ENCODE data around the gene BDH1. TPM values are rescaled to one million over a fixed set of nuclear protein-coding genes. Genes with fewer than 3 reads are reported as not detected.

BDH1 gene
- polyA plus RNA-seq, 1 experiment, result 6.5 TPM

DNA sequence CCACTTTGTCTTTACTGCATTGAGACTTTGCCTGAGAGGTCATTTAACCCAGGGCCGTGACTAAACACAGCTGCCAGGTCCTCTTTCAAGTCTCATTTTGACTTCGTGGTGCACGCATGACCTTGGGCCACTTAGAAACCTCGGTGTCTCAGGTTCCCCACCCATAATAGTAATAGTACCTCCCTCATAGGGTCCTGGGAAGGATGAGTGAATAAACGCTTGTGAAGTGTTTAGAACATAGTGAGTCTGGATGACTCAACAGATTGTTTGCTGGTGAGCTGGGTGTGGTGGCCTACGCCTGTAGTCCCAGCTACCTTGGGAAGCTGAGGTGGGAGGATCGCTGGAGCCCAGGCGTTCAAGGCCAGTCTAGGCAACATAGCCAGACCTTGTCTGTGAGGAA lies 56.3 kb downstream of the BDH1 start:
- ChIA-PET CTCF (interaction anchor here (1.7 to 3.1 kb wide), 2 partner anchors 10 to 243 kb away, joined by 13 to 14 read pairs; no protein-coding TSS in a partner anchor), POLR2A (no interaction called here)
- TF ChIP-seq, protein P1, sequence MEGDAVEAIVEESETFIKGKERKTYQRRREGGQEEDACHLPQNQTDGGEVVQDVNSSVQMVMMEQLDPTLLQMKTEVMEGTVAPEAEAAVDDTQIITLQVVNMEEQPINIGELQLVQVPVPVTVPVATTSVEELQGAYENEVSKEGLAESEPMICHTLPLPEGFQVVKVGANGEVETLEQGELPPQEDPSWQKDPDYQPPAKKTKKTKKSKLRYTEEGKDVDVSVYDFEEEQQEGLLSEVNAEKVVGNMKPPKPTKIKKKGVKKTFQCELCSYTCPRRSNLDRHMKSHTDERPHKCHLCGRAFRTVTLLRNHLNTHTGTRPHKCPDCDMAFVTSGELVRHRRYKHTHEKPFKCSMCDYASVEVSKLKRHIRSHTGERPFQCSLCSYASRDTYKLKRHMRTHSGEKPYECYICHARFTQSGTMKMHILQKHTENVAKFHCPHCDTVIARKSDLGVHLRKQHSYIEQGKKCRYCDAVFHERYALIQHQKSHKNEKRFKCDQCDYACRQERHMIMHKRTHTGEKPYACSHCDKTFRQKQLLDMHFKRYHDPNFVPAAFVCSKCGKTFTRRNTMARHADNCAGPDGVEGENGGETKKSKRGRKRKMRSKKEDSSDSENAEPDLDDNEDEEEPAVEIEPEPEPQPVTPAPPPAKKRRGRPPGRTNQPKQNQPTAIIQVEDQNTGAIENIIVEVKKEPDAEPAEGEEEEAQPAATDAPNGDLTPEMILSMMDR (IDR thresholded peaks at IDR 0.05; ENCODE audit: insufficient read depth, low read depth, low read length), result no peak

DNA sequence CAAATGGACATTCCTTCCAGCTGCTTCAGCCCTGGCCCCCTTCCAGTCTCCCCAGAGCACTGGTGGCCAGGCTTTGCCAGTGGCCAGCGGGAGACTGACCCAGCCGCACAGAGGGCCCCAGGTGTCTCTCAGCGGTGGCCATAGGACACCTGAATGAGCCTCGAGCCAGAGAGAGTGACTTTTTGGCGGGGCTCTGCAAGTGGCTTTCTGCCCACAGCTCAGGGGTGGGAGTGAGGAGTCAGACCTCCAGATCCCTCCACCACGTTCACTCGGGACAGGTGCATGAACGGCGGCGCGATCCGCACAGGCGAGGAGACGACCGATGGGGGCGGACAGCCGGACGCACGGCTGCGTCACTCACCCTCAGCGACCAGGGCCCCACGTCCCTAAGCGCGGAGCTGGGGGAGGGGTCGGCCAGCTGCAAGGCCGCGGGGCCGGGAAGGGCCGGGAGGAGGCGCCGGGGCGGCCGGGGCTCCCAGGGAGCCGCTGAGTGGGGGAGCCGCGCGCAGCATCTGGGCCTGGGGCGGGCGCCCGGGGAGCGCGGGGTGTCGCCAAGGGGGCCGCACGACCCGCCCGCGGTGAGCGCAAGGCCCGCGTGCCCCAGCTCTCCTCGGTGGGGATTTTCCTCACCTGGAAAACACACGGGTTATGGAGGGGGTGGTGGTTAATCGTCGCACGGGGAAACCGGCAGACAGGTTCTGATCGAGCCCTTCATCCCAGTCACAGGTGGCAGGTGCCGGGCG lies 57.1 kb downstream of the BDH1 start:
- TF ChIP-seq, protein P1 (IDR thresholded peaks at IDR 0.05; ENCODE audit: insufficient read depth, low read depth, low read length), result no peak
- POLR2A ChIA-PET, result interaction anchor here (0.6 kb wide), 1 partner anchor 9 kb away, joined by 3 read pairs; no protein-coding TSS in a partner anchor
- no peak for DNase-seq (ENCODE audit: low read depth)
- Histone ChIP-seq H3K4me3 (ENCODE audit: low read depth, low read length) (no peak overlapping the region), H3K27me3 (ENCODE audit: control insufficient read depth, insufficient read depth, low read length) (no peaks in the 10 kb centered on the region), H3K36me3 (ENCODE audit: control insufficient read depth, insufficient read depth, low read length) (no peaks in the 10 kb centered on the region)
- CTCF ChIA-PET, result interaction anchor here (1.1 to 1.4 kb wide), 2 partner anchors 11 to 242 kb away, joined by 4 to 5 read pairs; no protein-coding TSS in a partner anchor

More for the DNA sequence above, 56.3 kb downstream of the BDH1 start:
- DNase-seq (ENCODE audit: low read depth), result no peak
- H3K36me3 ChIP-seq (ENCODE audit: control insufficient read depth, insufficient read depth, low read length), result no peaks in the 10 kb centered on the region
- no peak overlapping the region for H3K4me3 ChIP-seq (ENCODE audit: low read depth, low read length)
- H3K27me3 ChIP-seq (ENCODE audit: control insufficient read depth, insufficient read depth, low read length), result no peaks in the 10 kb centered on the region

DNA sequence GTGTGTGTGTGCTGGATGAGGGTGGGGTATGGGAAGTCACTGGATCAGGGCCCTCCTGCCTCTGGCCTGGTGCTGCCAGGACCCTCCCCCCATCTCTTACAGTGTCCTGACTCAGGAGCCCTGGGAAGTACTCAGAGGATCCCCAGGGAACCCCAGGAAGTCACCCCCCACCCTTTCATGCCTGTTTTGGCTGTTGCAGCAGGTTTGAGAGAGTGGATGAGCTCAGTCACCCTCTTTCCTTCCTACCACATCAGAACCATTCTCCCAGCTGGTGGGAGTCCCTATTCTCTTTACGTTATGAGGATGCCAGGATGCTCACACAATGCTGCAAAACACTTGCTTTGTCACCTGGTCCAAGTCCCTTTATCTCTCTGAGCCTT lies 59.0 kb downstream of the BDH1 start:
- ChIA-PET POLR2A (no interaction called here), CTCF (interaction anchor here (2.0 kb wide), 1 partner anchor 13 kb away, joined by 7 read pairs; no protein-coding TSS in a partner anchor)
- no peak for DNase-seq (ENCODE audit: low read depth)

DNA sequence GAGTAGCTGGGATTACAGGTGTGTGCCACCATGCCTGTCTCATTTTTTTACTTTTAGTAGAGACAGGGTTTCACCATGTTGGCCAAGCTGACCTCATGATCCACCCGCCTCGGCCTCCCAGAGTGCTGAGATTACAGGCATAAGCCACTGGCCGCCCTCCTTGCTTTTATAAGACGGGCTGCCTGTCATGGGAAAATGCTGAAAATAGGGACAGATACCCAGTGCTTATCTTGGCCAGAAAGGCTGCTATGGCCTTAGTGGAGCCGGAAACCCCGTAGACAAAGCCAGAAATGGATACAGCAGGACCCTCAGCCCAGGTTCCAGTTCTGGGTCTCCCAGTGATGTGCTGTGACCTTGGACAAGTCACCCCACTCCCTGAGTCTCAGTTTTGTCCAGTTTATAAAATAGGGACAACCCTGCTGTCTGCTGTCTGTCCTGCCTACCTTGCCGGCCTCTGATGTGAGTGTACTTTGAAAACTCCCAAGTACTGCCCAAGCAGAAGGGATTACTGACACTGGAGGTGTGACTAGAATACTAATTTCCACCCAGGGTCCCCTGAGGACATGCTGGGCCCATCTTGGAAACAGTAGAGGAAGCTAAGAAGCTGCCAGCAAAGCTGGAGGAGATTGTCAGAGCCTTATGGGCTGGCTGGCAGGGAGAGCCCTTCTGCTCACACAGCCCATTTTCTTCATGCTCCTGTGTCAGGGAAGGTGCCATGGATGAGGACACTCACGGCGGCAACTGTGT lies 59.6 kb downstream of the BDH1 start:
- DNase-seq (ENCODE audit: low read depth), result no peak
- no peaks in the 10 kb centered on the region for H3K36me3 ChIP-seq (ENCODE audit: control insufficient read depth, insufficient read depth, low read length)
- CTCF ChIA-PET, result interaction anchor here (0.9 to 2.0 kb wide), 2 partner anchors 12 to 13 kb away, joined by 4 to 7 read pairs; no protein-coding TSS in a partner anchor
- POLR2A ChIA-PET, result interaction anchor here (0.6 kb wide), 1 partner anchor 898 kb away, joined by 13 read pairs; no protein-coding TSS in a partner anchor
- TF ChIP-seq, protein P1 (IDR thresholded peaks at IDR 0.05; ENCODE audit: insufficient read depth, low read depth, low read length), result no peak
- H3K4me3 ChIP-seq (ENCODE audit: low read depth, low read length), result no peak overlapping the region
- no peaks in the 10 kb centered on the region for H3K27me3 ChIP-seq (ENCODE audit: control insufficient read depth, insufficient read depth, low read length)

More for the DNA sequence above, 59.0 kb downstream of the BDH1 start:
- Histone ChIP-seq H3K27me3 (ENCODE audit: control insufficient read depth, insufficient read depth, low read length) (no peaks in the 10 kb centered on the region), H3K4me3 (ENCODE audit: low read depth, low read length) (no peak overlapping the region), H3K36me3 (ENCODE audit: control insufficient read depth, insufficient read depth, low read length) (no peaks in the 10 kb centered on the region)
- TF ChIP-seq, protein P1 (IDR thresholded peaks at IDR 0.05; ENCODE audit: insufficient read depth, low read depth, low read length), result no peak

DNA sequence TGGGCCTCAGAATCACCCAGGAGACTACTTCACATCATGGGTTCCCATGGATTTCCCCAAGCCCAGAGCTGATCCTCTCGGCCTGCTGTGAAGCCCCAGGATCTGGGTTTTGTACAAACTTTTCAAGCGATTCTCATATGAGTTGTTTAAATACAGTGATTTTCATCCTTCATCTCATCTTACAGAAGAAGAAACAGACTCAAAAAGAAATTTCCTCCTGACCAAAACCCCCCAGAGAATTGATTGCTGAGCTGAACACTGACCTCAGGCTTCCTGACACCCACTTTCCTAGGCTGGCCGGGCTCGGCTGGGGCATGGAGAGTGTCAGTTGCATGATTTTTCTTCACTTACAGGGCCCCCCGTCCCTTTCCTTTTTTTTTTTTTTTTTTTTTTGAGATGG lies 60.3 kb downstream of the BDH1 start:
- Histone ChIP-seq H3K27me3 (ENCODE audit: control insufficient read depth, insufficient read depth, low read length) (no peaks in the 10 kb centered on the region), H3K4me3 (ENCODE audit: low read depth, low read length) (no peak overlapping the region), H3K36me3 (ENCODE audit: control insufficient read depth, insufficient read depth, low read length) (no peaks in the 10 kb centered on the region)
- TF ChIP-seq, protein P1 (IDR thresholded peaks at IDR 0.05; ENCODE audit: insufficient read depth, low read depth, low read length), result no peak
- CTCF ChIA-PET, result interaction anchor here (0.9 to 2.0 kb wide), 2 partner anchors 12 to 14 kb away, joined by 4 to 7 read pairs; no protein-coding TSS in a partner anchor
- POLR2A ChIA-PET, result interaction anchor here (0.6 kb wide), 1 partner anchor 897 kb away, joined by 13 read pairs; no protein-coding TSS in a partner anchor
- no peak for DNase-seq (ENCODE audit: low read depth)
